Cardiac muscle cell (in vitro differentiated cells and primary cell): ENCODE data around the gene TBC1D14. TPM values are rescaled to one million over a fixed set of nuclear protein-coding genes. Genes with fewer than 3 reads are reported as not detected.

Experiments
- DNase-seq, 2 donors: peaks; one replicate each; pipeline versions ENCODE4 v3.0.0 to v3.0.0-alpha.2; 2010 to 2017; ENCODE audit warnings: low read depth in 1 of 2, low spot score in 1 of 2
- H3K27ac ChIP-seq: fragments of 200-600 bp; sonication (generic); 2 replicates; pipeline ENCODE4 v1.5.1; 2016
- H3K27me3 ChIP-seq: fragments of 200-600 bp; sonication (generic); 2 replicates; pipeline ENCODE4 v1.6.0; 2016; ENCODE audit warnings: control low read depth
- H3K36me3 ChIP-seq: fragments of 200-600 bp; sonication (generic); 2 replicates; pipeline ENCODE4 v1.5.1; 2016; ENCODE audit warnings: control low read depth
- H3K4me1 ChIP-seq: fragments of 200-600 bp; sonication (generic); 2 replicates; pipeline ENCODE4 v1.8.1; 2017; ENCODE audit warnings: low read depth, mild to moderate bottlenecking, mixed run types
- H3K4me3 ChIP-seq: fragments of 200-600 bp; sonication (generic); 2 replicates; pipeline ENCODE4 v1.5.1; 2016; ENCODE audit warnings: mild to moderate bottlenecking
- H3K9me3 ChIP-seq: fragments of 200-600 bp; sonication (generic); 2 replicates; pipeline ENCODE4 v1.5.1; 2017; ENCODE audit warnings: low read depth, mild to moderate bottlenecking, control low read depth
- polyA plus RNA-seq: library from polyadenylated mRNA; unstranded; fragments of >200 nt; fragmentation: Nextera tagmentation; extraction: Ambion mirVana; gene quantifications from 2 replicates; pipeline ENCODE4 v1.2.1, GENCODE V29; 2016
- total RNA-seq: library from RNA; depleted of rRNA; stranded (reverse); fragments of >200 nt; gene quantifications from 2 replicates; pipeline ENCODE4 v1.2.3, GENCODE V29; 2016
- TF ChIP-seq, protein P1 (sequence below): IDR thresholded peaks from 2 replicates; pipeline ENCODE4 v1.5.1; 2012; ENCODE audit warnings: low read depth, mild to moderate bottlenecking, low read length

The TBC1D14 gene
- total and polyA plus RNA-seq, 2 experiments from 2014 or later: 30.5 to 41.8 TPM

DNA sequence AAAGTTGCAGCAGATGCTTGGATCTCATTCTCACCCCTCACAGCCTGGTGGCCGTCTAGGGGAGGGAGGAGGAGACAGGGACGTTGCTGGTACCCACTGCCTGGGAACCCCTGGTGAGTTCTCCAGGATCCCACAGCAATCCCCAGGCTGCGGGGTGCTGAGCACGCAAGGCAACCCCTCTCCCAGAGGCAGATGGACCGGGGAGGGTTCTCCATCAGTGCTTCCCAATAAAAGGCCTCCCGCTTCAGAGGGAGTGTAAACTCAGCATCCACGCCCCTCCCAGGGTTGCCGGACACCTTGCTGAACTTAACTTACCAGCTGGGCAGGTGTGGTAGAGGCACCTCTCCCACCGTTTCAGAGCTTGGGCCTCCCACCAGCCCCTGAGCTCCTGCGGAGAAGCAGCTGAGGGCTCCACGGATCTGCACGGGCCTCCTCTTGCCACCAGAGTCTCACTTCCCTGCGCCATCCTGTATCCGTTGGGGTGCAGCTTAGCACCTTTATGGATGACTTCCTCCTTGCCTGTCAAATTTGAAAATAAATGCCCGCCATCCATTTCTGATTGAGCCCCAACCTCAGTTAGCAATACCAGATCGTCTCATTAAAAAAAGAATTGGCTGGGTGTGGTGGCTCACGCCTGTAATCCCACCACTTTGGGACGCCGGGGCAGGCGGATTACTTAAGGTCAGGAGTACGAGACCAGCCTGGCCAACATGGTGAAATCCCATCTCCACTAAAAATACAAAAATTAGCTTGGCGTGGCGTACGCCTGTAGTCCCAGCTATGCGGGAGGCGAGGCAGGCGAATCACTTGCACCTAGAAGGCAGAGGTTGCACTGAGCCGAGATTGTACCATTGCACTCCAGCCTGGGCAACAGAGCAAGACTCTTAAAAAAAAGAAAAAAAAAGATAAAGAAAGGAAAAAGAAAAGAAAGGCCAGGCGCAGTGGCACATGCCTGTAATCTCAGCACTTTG lies 14.8 kb upstream of the TBC1D14 start:
- TF ChIP-seq, protein P1, sequence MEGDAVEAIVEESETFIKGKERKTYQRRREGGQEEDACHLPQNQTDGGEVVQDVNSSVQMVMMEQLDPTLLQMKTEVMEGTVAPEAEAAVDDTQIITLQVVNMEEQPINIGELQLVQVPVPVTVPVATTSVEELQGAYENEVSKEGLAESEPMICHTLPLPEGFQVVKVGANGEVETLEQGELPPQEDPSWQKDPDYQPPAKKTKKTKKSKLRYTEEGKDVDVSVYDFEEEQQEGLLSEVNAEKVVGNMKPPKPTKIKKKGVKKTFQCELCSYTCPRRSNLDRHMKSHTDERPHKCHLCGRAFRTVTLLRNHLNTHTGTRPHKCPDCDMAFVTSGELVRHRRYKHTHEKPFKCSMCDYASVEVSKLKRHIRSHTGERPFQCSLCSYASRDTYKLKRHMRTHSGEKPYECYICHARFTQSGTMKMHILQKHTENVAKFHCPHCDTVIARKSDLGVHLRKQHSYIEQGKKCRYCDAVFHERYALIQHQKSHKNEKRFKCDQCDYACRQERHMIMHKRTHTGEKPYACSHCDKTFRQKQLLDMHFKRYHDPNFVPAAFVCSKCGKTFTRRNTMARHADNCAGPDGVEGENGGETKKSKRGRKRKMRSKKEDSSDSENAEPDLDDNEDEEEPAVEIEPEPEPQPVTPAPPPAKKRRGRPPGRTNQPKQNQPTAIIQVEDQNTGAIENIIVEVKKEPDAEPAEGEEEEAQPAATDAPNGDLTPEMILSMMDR: no peak
- no peaks in the 10 kb centered on the region for H3K9me3 ChIP-seq
- H3K4me3 ChIP-seq: no peak overlapping the region
- no peaks in the 10 kb centered on the region for H3K27me3 ChIP-seq
- H3K36me3 ChIP-seq: no peaks in the 10 kb centered on the region
- H3K27ac ChIP-seq: no peak overlapping the region
- DNase-seq: no peak
- H3K4me1 ChIP-seq: peaks cover 6% of the 10 kb centered on the region

DNA sequence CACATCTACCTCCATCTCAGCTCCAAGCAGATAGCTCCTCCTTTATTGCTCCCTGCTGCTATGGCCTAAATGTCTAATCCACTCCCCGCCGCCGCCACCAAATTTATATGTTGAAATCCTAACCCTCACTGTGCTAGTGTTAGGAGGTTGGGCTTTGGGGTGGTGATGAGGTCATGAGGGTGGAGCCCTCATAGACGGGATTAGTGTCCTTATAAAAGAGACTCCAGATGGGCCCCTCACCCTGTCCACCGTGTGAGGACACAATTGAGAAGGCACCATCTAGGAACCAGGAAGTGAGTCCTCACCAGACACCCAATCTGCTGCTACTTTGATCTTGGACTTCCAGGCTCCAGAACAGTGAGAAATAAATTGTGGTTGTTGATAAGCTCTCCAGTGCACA lies 13.6 kb upstream of the TBC1D14 start:
- Histone ChIP-seq H3K9me3 (no peaks in the 10 kb centered on the region), H3K4me1 (peaks cover 6% of the 10 kb centered on the region), H3K27me3 (no peaks in the 10 kb centered on the region), H3K4me3 (no peak overlapping the region), H3K36me3 (no peaks in the 10 kb centered on the region), H3K27ac (no peak overlapping the region)
- no peak for DNase-seq
- TF ChIP-seq, protein P1: no peak

DNA sequence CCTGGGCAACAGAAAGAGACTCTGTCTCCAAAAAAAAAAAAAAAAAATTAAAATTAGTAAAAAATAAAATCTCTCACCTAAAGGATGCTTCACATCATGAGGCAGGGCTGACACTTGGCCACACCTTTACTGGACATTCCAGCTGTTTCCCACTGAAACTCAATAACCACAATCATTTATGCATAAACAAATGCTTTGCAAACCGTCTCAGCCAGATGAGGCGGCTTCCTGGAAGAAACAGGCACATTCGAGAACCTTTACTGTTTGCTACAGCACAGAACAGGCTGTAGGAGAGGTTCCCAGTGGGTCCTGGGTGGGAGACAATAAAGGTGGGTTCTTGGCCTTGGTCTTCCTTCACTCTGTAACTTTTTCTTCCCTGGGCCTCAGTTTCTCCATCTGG lies 10.9 kb upstream of the TBC1D14 start:
- no peaks in the 10 kb centered on the region for H3K27me3 ChIP-seq
- no peak for DNase-seq
- TF ChIP-seq, protein P1: no peak
- H3K36me3 ChIP-seq: no peaks in the 10 kb centered on the region
- no peak overlapping the region for H3K4me3 ChIP-seq
- peaks cover 12% of the 10 kb centered on the region for H3K4me1 ChIP-seq
- no peak overlapping the region for H3K27ac ChIP-seq
- H3K9me3 ChIP-seq: no peaks in the 10 kb centered on the region

- Histone ChIP-seq H3K27ac (no peak overlapping the region), H3K4me3 (no peak overlapping the region), H3K27me3 (no peaks in the 10 kb centered on the region), H3K9me3 (no peaks in the 10 kb centered on the region), H3K36me3 (no peaks in the 10 kb centered on the region), H3K4me1 (peaks cover 12% of the 10 kb centered on the region)
- TF ChIP-seq, protein P1: no peak
- no peak for DNase-seq
Observed at GRCh38 chr4:6900181-6900812, 9.3 kb upstream of the TBC1D14 start.

- H3K27ac ChIP-seq: no peak overlapping the region
- H3K27me3 ChIP-seq: no peaks in the 10 kb centered on the region
- no peak overlapping the region for H3K4me3 ChIP-seq
- H3K4me1 ChIP-seq: peaks cover 12% of the 10 kb centered on the region
- TF ChIP-seq, protein P1: no peak
- no peaks in the 10 kb centered on the region for H3K36me3 ChIP-seq
- DNase-seq: no peak
- H3K9me3 ChIP-seq: no peaks in the 10 kb centered on the region
Observed at GRCh38 chr4:6900956-6901355, 8.7 kb upstream of the TBC1D14 start.
